Measurements from ENCODE around the gene MIDN. TPM values are rescaled to one million over a fixed set of nuclear protein-coding genes. Genes with fewer than 3 reads are reported as not detected.

MIDN gene
- total RNA-seq, 1 donor from 2014 or later = 60.5 TPM

DNA sequence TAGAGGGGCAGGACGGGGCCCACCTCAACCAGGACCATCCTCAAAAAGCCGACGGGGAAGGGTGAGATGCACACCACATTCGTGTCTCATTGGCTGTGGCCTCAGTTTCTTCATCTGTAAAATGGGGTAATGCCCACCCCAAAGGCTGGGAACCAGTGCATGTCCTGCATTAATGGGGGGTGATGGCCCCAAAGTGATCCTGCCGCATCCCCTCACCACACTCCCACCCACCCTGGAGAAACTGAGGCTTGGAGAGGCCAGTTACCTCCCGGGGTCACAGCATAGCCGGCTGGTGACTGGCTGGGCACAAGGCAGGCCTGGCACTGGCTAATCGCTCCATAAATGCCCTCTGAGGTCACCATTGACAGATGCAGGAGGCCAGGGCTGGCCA, 640 bp upstream of the MIDN start:
- Histone ChIP-seq H3K27me3 (ENCODE audit: low read depth) (no peaks in the 10 kb centered on the region), H3K4me3 (peak overlapping the region; percentile 93), H3K4me1 (peaks cover 85% of the 10 kb centered on the region), H3K9me3 (replicated peaks) (no peaks in the 10 kb centered on the region), H3K36me3 (peaks cover 24% of the 10 kb centered on the region), H3K27ac (replicated peaks) (peak overlapping the region; percentile 100)
- intact Hi-C loops (cut with micrococcal nuclease) = no loop called here
- peak; percentile 77 for DNase-seq
- TF ChIP-seq, protein P1, sequence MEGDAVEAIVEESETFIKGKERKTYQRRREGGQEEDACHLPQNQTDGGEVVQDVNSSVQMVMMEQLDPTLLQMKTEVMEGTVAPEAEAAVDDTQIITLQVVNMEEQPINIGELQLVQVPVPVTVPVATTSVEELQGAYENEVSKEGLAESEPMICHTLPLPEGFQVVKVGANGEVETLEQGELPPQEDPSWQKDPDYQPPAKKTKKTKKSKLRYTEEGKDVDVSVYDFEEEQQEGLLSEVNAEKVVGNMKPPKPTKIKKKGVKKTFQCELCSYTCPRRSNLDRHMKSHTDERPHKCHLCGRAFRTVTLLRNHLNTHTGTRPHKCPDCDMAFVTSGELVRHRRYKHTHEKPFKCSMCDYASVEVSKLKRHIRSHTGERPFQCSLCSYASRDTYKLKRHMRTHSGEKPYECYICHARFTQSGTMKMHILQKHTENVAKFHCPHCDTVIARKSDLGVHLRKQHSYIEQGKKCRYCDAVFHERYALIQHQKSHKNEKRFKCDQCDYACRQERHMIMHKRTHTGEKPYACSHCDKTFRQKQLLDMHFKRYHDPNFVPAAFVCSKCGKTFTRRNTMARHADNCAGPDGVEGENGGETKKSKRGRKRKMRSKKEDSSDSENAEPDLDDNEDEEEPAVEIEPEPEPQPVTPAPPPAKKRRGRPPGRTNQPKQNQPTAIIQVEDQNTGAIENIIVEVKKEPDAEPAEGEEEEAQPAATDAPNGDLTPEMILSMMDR (IDR thresholded peaks at IDR 0.05; ENCODE audit: borderline replicate concordance) = no peak

DNA sequence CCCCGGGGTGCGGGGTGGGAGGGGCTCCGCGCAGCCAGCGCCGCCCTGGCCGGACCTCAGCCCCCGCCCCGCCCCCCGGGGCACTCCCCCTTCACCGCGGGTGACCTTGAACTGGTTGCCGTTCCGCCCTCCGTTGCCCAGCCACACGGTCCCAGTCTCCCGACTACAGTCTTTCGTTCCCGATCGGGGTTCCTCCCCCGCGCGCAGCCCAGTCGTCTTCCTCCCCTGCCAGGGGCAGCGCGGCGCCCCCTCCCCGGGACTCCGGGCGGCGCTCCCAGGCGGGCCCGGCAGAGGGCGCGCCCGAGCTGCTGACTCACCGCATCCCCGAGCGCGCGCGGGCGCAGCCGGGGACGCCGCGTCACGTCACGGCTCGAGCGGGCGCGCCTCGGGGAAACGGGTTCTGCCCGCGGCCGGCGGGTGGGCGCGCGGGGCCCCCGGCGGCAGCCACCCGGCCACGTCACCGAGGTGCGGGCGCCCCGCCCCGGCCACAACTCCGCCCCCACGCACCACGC, 459 bp downstream of the MIDN start:
- Histone ChIP-seq H3K9me3 (replicated peaks) (no peaks in the 10 kb centered on the region), H3K27ac (replicated peaks) (peak overlapping the region; percentile 100), H3K36me3 (peaks cover 29% of the 10 kb centered on the region), H3K27me3 (ENCODE audit: low read depth) (no peaks in the 10 kb centered on the region), H3K4me1 (peaks cover 85% of the 10 kb centered on the region), H3K4me3 (peak overlapping the region; percentile 93)
- peak; percentile 88 for DNase-seq
- TF ChIP-seq, protein P1 (IDR thresholded peaks at IDR 0.05; ENCODE audit: borderline replicate concordance) = peak; percentile 85
- intact Hi-C loops (cut with micrococcal nuclease) = no loop called here

DNA sequence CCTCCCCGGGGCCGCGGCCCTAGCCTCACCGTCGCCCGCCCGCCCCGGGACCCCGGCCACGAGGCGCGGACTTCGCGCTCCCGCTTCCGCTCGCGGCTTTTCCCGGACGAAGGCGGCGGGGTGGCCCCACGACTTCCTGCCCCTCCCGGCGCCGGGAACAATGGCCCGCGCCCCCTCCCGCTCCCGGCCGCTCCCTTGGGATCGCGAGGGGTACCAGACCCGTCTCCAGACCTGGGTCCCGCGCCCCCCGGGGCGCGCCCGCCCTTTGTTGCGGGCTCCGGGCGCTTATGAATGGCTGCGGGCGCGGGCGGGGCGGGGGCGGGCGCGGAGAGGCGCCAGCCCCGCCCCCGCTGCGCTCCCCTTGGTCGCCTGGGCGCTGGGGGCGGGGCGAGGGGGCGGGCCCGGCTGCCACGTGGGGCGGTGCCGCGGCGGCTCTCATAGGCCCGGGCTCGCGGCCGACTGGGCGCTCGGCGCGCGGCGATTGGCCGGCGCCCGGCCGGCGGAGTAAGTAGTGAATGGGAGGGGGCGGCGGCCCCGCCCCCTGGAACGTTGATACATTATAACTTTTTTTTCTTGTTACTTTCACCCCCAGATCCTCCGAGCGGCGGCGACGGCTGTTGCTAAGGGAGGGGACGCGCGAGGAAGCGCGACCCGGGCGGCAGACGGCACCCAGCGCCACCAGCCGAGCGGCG, 1.1 kb downstream of the MIDN start:
- Histone ChIP-seq H3K4me3 (peak overlapping the region; percentile 93), H3K36me3 (peaks cover 35% of the 10 kb centered on the region), H3K9me3 (replicated peaks) (no peaks in the 10 kb centered on the region), H3K4me1 (peaks cover 85% of the 10 kb centered on the region), H3K27me3 (ENCODE audit: low read depth) (no peaks in the 10 kb centered on the region), H3K27ac (replicated peaks) (peak overlapping the region; percentile 100)
- peak; percentile 95 for DNase-seq
- intact Hi-C loops (cut with micrococcal nuclease) = no loop called here
- TF ChIP-seq, protein P1 (IDR thresholded peaks at IDR 0.05; ENCODE audit: borderline replicate concordance) = no peak

DNA sequence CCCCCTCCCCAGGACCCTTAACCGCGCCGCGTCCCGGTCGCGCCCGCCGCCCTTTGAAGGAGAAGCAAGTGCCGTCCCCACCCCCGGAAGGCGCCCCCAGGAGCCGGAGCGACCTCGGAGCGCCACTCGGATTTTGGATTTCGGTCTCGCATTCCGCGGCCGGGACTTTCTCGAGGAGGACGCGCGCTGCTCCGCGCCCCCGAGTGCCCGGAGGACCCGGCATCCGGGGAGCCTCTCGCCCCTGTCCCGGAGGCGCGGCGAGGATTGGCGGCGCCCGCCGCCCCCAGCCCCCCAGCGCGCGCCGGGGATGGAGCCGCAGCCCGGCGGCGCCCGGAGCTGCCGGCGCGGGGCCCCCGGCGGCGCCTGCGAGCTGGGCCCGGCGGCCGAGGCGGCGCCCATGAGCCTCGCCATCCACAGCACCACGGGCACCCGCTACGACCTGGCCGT, 1.6 kb downstream of the MIDN start:
- intact Hi-C loops (cut with micrococcal nuclease) = no loop called here
- Histone ChIP-seq H3K4me1 (peaks cover 85% of the 10 kb centered on the region), H3K27me3 (ENCODE audit: low read depth) (no peaks in the 10 kb centered on the region), H3K27ac (replicated peaks) (peak overlapping the region; percentile 100), H3K4me3 (peak overlapping the region; percentile 93), H3K36me3 (peaks cover 41% of the 10 kb centered on the region), H3K9me3 (replicated peaks) (no peaks in the 10 kb centered on the region)
- DNase-seq = no peak
- TF ChIP-seq, protein P1 (IDR thresholded peaks at IDR 0.05; ENCODE audit: borderline replicate concordance) = no peak

DNA sequence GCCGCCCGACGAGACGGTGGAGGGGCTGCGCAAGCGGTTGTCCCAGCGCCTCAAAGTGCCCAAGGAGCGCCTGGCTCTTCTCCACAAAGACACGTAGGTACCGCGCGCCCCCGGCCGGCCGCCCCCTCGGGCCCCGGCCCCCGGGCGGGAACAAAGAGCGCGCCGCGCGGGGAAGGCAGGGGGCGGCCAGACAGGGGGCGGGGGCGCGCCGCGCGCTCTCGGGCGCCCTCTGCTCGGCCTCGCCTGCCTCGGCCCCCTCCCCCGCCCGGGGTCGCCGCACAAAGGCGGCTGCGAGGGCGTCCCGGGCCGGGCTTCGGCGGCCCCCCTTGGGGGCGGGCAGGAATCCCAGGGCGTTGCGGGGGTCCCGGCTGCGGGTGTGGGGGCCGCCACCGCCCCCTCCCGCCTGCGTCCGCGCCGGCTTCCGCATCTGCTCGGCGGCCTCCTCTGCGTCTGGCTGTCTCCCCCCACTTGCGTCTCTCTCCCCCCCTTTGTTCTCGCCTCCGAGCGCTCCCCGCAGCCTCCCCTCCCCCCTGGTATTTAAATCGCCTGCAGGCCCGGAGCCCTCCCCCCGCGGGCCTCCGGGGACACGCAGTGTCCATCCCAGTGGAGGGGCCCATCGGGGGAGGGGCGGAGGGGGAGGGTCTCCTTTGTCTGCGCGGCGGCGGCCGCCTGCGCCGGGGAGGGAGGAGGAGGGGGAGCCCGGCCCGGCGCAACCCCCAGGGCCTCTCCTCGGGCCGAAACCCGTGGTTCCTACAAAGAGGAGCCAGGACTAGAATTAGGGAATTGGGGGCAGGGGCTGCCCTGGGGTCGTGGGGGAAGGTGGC, 2.3 kb downstream of the MIDN start:
- H3K4me1 ChIP-seq = peaks cover 85% of the 10 kb centered on the region
- intact Hi-C loops (cut with micrococcal nuclease) = no loop called here

More for the DNA sequence above, 2.3 kb downstream of the MIDN start:
- Histone ChIP-seq H3K4me3 (peak overlapping the region; percentile 93), H3K9me3 (replicated peaks) (no peaks in the 10 kb centered on the region), H3K36me3 (peaks cover 47% of the 10 kb centered on the region), H3K27ac (replicated peaks) (peak overlapping the region; percentile 100), H3K27me3 (ENCODE audit: low read depth) (no peaks in the 10 kb centered on the region)
- DNase-seq = peak; percentile 74
- TF ChIP-seq, protein P1 (IDR thresholded peaks at IDR 0.05; ENCODE audit: borderline replicate concordance) = no peak
